GM19467 (cell line): ENCODE data around the gene LCE1E.

Experiments used
- ATAC-seq: cut with Tn5 transposase; IDR thresholded peaks from one replicate; pipeline ENCODE4 v1.9.1; 2021; ENCODE audit warnings: mild to moderate bottlenecking, moderate library complexity; ENCODE audit not compliant: unreplicated experiment

Gene LCE1E

DNA sequence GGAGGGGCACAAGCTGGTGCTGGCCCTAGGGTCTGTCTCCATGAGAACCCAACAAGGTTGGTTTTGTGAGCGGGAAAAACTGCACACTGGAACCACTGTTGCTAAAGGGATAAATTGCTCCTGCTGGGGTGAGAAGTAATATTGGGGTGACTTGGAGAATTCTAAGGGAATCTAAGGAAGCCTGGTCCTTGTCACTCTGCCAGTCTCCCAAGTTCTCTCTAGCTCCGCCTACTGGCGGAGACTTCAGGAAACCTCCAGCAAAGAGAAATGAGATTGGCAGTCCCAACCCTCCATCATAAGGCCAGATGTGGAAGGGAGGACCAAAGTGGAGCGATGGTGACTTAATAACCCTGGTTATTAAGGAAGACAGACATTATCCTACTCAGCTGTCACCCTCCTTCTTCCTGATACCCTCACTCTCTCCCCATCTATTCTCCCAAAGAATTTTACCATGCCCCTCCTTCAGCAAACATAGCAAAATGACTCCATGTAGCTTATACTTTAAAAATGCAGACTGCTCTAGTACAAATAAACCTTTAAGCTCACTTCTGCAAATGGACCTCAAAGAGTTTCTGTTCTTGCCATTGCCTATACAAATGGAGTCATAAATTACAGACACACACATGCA, 8.4 kb upstream of the LCE1E start:
- ATAC-seq, result no peak

DNA sequence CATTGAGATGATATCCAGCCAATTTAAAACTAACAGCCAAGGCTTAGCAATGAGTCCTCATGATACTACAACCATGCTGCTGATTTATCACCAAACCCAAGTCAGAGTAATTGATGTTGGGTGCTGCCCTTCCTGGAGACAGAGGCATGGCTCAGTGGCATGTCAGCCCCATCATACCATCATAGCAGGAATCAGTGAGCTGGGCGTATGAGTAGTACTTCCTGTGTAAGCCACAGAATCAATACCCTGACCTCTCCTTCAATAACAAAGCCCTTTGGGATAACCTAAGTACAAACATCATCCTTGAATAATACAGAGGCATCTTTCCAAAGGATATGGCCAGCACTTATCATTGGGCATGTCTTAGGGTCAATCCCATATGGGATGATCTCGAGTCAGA, 3.0 kb upstream of the LCE1E start:
- ATAC-seq, result no peak

GRCh38 chr1:152795686-152796085, 9.6 kb downstream of the LCE1E start:
- no peak for ATAC-seq

DNA sequence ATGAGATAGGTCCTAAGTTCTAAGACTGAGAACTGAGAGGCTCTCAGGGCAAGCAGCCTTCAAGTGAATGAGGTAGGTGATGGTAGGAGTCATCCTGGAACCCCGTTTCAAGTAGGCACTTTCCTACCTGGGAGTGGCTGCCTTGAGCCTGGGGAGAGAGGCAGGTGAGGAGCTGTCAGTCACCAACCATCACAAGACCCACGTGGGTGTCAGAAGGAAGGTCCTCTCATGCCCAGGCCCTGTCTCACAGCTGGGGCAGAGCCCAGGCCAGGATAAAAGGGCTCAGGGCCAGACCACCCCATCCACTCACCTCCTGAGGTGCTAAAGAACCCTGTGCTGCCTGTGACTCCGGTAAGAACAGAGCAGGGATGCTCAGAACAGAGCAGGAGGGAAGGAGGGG, 10.4 kb downstream of the LCE1E start, which contains the start of gene LCE1D:
Gene LCE1D (plus strand): TSS at position 301 of the 400 bp plus-strand sequence. CDS start 1,074 bp downstream, outside the sequence.
- no peak for ATAC-seq

GRCh38 chr1:152801333-152801732, 15.3 kb downstream of the LCE1E start:
- ATAC-seq, result no peak

- ATAC-seq, result no peak
These were observed 20.5 kb downstream of the LCE1E start, which contains the start of gene LCE1C for GRCh38 chr1:152806576-152806975. Gene LCE1C, minus strand, starts transcription at chr1:152806651. Its CDS starts 1,173 bp downstream, at chr1:152805478.

GRCh38 chr1:152811050-152811449, 25.0 kb downstream of the LCE1E start:
- ATAC-seq, result no peak

- no peak for ATAC-seq
These were observed 25.6 kb downstream of the LCE1E start, which contains the start of gene LCE1B for GRCh38 chr1:152811671-152812070. Gene LCE1B, plus strand, starts transcription at chr1:152811971. Its CDS starts 476 bp downstream, at chr1:152812447.

- ATAC-seq, result no peak
These were observed 31.3 kb downstream of the LCE1E start for GRCh38 chr1:152817309-152817708.

GRCh38 chr1:152823294-152823693, 37.2 kb downstream of the LCE1E start:
- no peak for ATAC-seq

GRCh38 chr1:152824964-152825363, 38.9 kb downstream of the LCE1E start:
- ATAC-seq, result no peak

DNA sequence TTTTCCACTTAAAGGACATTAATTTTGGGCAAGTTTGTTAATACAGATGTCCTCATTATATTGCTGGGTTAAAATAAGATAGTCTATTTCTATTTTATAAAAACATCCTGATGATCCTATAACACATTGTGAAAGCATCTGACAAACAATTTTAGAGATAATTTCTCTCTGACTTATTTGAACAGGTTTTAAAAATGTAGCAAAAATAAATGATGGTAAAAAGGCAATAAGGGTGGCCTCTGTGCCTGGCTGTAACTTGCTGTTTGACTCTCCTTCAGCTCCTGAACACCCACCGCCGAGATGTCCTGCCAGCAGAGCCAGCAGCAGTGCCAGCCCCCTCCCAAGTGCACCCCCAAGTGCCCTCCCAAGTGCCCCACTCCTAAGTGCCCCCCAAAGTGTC, 41.1 kb downstream of the LCE1E start, which contains the start of gene LCE1A:
Gene LCE1A (plus strand): TSS at position 301 of the 400 bp plus-strand sequence. CDS start 0 bp downstream, at position 301.
- ATAC-seq, result no peak

DNA sequence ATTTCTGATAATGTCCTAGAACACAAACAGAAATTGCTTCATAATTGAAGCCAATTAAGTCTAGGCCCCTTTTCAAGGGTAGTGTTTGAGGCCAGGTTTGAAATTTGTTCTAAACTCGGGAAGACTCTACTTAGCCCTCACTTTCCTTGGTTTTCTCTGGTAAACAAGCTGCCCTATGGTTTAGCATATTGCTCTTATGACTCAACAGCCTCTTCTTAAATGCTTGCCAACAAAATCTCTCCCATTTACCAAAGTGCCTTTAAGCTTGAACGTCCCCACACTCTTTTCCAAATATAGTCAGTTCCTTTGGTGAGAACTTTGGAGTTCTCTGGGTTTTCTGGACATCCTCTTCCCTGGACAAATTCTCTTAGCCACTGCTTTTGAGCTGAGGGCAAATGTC, 50.8 kb downstream of the LCE1E start:
- no peak for ATAC-seq
